ENCODE measurements around the gene ZC3H18.

Gene ZC3H18

DNA sequence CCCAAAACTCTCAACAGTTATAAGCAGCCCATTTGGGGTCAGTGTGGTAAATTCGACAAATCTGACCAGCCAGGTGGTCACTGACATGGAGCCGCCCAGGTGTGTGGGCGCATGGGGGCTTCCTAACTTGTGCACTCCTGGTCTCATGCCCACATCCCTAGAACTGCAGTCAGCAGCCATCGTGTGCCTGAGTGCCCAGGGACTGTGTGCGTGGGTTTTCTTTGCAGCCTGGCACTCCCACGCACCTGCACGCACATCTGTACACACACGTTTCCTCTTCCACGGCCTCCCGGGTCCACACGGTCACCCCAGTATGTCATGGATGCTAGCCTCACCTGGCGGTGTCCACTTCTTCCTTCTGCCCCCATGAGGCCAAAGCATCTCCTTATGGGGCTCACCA is 38.9 kb upstream of the ZC3H18 start:
- no peaks in the 10 kb centered on the region for H3K27me3 ChIP-seq (replicated peaks; ENCODE audit: insufficient read depth, low read length)
- no peak overlapping the region for H3K4me2 ChIP-seq (ENCODE audit: low read depth, low read length)
- no peak overlapping the region for H3K9ac ChIP-seq (ENCODE audit: low read length)
- H3K4me3 ChIP-seq (ENCODE audit: low read length): no peak overlapping the region
- no peaks in the 10 kb centered on the region for H3K36me3 ChIP-seq (replicated peaks; ENCODE audit: insufficient read depth, low read length)
- TF ChIP-seq EZH2phosphoT487 (IDR thresholded peaks at IDR 0.05; ENCODE audit: low read length) (no peak), EZH2 (optimal IDR thresholded peaks at IDR 0.05; ENCODE audit: low read depth, low read length) (no peak)
- TF ChIP-seq, protein P1, sequence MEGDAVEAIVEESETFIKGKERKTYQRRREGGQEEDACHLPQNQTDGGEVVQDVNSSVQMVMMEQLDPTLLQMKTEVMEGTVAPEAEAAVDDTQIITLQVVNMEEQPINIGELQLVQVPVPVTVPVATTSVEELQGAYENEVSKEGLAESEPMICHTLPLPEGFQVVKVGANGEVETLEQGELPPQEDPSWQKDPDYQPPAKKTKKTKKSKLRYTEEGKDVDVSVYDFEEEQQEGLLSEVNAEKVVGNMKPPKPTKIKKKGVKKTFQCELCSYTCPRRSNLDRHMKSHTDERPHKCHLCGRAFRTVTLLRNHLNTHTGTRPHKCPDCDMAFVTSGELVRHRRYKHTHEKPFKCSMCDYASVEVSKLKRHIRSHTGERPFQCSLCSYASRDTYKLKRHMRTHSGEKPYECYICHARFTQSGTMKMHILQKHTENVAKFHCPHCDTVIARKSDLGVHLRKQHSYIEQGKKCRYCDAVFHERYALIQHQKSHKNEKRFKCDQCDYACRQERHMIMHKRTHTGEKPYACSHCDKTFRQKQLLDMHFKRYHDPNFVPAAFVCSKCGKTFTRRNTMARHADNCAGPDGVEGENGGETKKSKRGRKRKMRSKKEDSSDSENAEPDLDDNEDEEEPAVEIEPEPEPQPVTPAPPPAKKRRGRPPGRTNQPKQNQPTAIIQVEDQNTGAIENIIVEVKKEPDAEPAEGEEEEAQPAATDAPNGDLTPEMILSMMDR (IDR thresholded peaks at IDR 0.05; ENCODE audit: low read length): no peak
- DNase-seq: no peak
- no peaks in the 10 kb centered on the region for H3K9me3 ChIP-seq (replicated peaks; ENCODE audit: insufficient read depth, low read length)
- H3F3A ChIP-seq (ENCODE audit: insufficient read depth, low read length): no peaks in the 10 kb centered on the region
- no peaks in the 10 kb centered on the region for H4K20me1 ChIP-seq (ENCODE audit: insufficient read depth, low read length)
- H3K79me2 ChIP-seq (ENCODE audit: low read length): no peaks in the 10 kb centered on the region
- H3K27ac ChIP-seq (ENCODE audit: low read length): no peak overlapping the region
- H3K4me1 ChIP-seq (ENCODE audit: low read length): no peaks in the 10 kb centered on the region
- no peaks in the 10 kb centered on the region for H3K9me2 ChIP-seq (replicated peaks; ENCODE audit: insufficient read depth, low read length)
- no peak overlapping the region for H2AFZ ChIP-seq (ENCODE audit: low read length)

DNA sequence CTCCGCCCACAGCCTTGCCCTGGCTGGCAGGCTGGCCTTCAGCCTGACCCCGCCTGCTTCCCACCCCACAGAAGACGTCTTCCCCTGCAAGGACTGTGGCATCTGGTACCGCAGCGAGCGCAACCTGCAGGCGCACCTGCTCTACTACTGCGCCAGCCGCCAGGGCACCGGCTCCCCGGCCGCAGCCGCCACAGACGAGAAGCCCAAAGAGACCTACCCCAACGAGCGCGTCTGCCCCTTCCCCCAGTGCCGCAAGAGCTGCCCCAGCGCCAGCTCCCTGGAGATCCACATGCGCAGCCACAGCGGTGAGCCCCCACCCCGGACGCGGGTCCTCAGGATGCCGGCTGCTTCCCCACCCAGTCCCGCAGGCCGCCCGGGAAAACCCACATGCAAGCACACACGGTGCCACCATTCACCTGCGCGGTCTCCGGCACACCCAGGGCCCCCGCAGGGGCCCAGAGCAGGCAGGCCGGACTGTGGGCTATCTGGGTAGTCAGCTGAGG is 38.2 kb upstream of the ZC3H18 start:
- Histone ChIP-seq H3K4me3 (ENCODE audit: low read length) (no peak overlapping the region), H2AFZ (ENCODE audit: low read length) (no peak overlapping the region), H3K27me3 (replicated peaks; ENCODE audit: insufficient read depth, low read length) (no peaks in the 10 kb centered on the region), H3K4me1 (ENCODE audit: low read length) (no peaks in the 10 kb centered on the region), H3K9me3 (replicated peaks; ENCODE audit: insufficient read depth, low read length) (no peaks in the 10 kb centered on the region), H3K36me3 (replicated peaks; ENCODE audit: insufficient read depth, low read length) (no peaks in the 10 kb centered on the region), H3K9ac (ENCODE audit: low read length) (no peak overlapping the region), H4K20me1 (ENCODE audit: insufficient read depth, low read length) (no peaks in the 10 kb centered on the region), H3K4me2 (ENCODE audit: low read depth, low read length) (no peak overlapping the region), H3K79me2 (ENCODE audit: low read length) (no peaks in the 10 kb centered on the region), H3F3A (ENCODE audit: insufficient read depth, low read length) (no peaks in the 10 kb centered on the region), H3K27ac (ENCODE audit: low read length) (no peak overlapping the region), H3K9me2 (replicated peaks; ENCODE audit: insufficient read depth, low read length) (no peaks in the 10 kb centered on the region)
- DNase-seq: no peak
- no peak for TF ChIP-seq EZH2 (optimal IDR thresholded peaks at IDR 0.05; ENCODE audit: low read depth, low read length)
- no peak for TF ChIP-seq EZH2phosphoT487 (IDR thresholded peaks at IDR 0.05; ENCODE audit: low read length)
- TF ChIP-seq, protein P1 (IDR thresholded peaks at IDR 0.05; ENCODE audit: low read length): no peak

DNA sequence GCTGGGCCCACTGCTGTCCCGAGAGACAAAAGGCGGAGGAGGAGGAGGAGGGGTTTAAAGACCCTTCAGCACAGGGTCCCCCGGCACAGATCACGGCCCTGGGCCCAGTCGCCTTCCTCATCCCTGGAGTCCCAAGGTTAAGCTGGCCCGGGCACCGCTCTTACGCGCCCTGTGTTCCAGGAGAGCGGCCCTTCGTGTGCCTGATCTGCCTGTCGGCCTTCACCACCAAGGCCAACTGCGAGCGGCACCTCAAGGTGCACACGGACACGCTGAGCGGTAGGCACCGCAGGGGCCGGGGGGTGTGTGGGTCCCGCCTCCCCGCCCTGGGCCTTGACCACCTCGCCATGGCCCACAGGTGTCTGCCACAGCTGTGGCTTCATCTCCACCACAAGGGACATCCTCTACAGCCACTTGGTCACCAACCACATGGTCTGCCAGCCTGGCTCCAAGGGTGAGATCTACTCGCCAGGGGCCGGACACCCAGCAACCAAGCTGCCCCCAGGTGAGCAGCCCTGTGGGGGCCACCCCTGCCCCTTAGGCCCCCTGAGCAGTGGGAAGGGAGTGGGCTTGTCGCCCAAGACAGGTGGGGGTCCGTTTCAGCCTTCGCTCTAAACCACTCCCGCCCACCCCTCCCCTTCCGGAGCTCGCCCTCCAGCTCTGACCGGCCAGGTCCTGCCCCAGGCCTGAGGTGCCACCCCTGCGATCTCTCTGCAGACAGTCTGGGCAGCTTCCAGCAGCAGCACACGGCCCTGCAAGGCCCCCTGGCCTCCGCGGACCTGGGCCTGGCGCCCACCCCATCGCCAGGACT is 37.6 kb upstream of the ZC3H18 start:
- no peak overlapping the region for H3K4me3 ChIP-seq (ENCODE audit: low read length)
- no peak overlapping the region for H3K9ac ChIP-seq (ENCODE audit: low read length)
- H3K4me1 ChIP-seq (ENCODE audit: low read length): no peaks in the 10 kb centered on the region

More for the DNA sequence above, 37.6 kb upstream of the ZC3H18 start:
- H2AFZ ChIP-seq (ENCODE audit: low read length): no peak overlapping the region
- H3K27ac ChIP-seq (ENCODE audit: low read length): no peak overlapping the region
- no peaks in the 10 kb centered on the region for H3K36me3 ChIP-seq (replicated peaks; ENCODE audit: insufficient read depth, low read length)
- H4K20me1 ChIP-seq (ENCODE audit: insufficient read depth, low read length): no peaks in the 10 kb centered on the region
- no peak overlapping the region for H3K4me2 ChIP-seq (ENCODE audit: low read depth, low read length)
- TF ChIP-seq EZH2phosphoT487 (IDR thresholded peaks at IDR 0.05; ENCODE audit: low read length): no peak
- no peak for TF ChIP-seq EZH2 (optimal IDR thresholded peaks at IDR 0.05; ENCODE audit: low read depth, low read length)
- TF ChIP-seq, protein P1 (IDR thresholded peaks at IDR 0.05; ENCODE audit: low read length): no peak
- H3F3A ChIP-seq (ENCODE audit: insufficient read depth, low read length): no peaks in the 10 kb centered on the region
- H3K27me3 ChIP-seq (replicated peaks; ENCODE audit: insufficient read depth, low read length): no peaks in the 10 kb centered on the region
- no peaks in the 10 kb centered on the region for H3K9me2 ChIP-seq (replicated peaks; ENCODE audit: insufficient read depth, low read length)
- no peaks in the 10 kb centered on the region for H3K9me3 ChIP-seq (replicated peaks; ENCODE audit: insufficient read depth, low read length)
- H3K79me2 ChIP-seq (ENCODE audit: low read length): no peaks in the 10 kb centered on the region
- no peak for DNase-seq

Measured in MM.1S (cell line).